SU-DHL-6 (cell line): ENCODE data around the gene TPP1.

ENCODE experiments used
- H2AFZ ChIP-seq: fragments of 200-600 bp; sonication (generic); 2 replicates; pipeline ENCODE4 v1.6.1; 2014; ENCODE audit warnings: low read depth, mild to moderate bottlenecking, moderate library complexity, mixed read lengths, antibody characterized with exemption, low read length; ENCODE audit not compliant: severe bottlenecking
- H3F3A ChIP-seq: fragments of 200-600 bp; shearing (Covaris generic); 2 replicates; pipeline ENCODE4 v1.6.0; 2016; ENCODE audit warnings: antibody characterized with exemption, mild to moderate bottlenecking; ENCODE audit not compliant: insufficient read depth
- H3K27ac ChIP-seq: fragments of 200-600 bp; sonication (generic); 2 replicates; pipeline ENCODE4 v1.5.1; 2016; ENCODE audit warnings: low read depth, mild to moderate bottlenecking, low read length, moderate library complexity, mixed read lengths
- H3K27me3 ChIP-seq: fragments of 200-600 bp; sonication (generic), shearing (Covaris generic); 2 replicates; pipeline ENCODE4 v1.6.0; 2014; ENCODE audit warnings: mild to moderate bottlenecking, low read length
- H3K36me3 ChIP-seq: fragments of 200-600 bp; sonication (generic); 2 replicates; pipeline ENCODE4 v1.6.1; 2014; ENCODE audit warnings: mild to moderate bottlenecking, low read length, mixed read lengths
- H3K4me2 ChIP-seq: fragments of 300-600, 200-600 bp; shearing (Covaris generic), sonication (generic); 2 replicates; pipeline ENCODE4 v1.6.0; 2014; ENCODE audit warnings: low read length, low read depth, mild to moderate bottlenecking; ENCODE audit not compliant: poor library complexity, severe bottlenecking
- H3K4me3 ChIP-seq: fragments of 200-600 bp; sonication (generic); 2 replicates; pipeline ENCODE4 v1.5.1; 2014; ENCODE audit warnings: antibody characterized with exemption, low read length, mild to moderate bottlenecking, mixed read lengths; ENCODE audit not compliant: insufficient read depth, poor library complexity, severe bottlenecking
- H3K79me2 ChIP-seq: fragments of 200-600 bp; sonication (generic); 2 replicates; pipeline ENCODE4 v1.6.1; 2014; ENCODE audit warnings: mild to moderate bottlenecking, low read length, moderate library complexity; ENCODE audit not compliant: insufficient read depth
- H3K9ac ChIP-seq: fragments of 200-600 bp; sonication (generic); 2 replicates; pipeline ENCODE4 v1.7.0; 2014; ENCODE audit warnings: mild to moderate bottlenecking, low read length
- H3K9me2 ChIP-seq: fragments of 200-600 bp; sonication (generic); replicated peaks from 2 replicates; pipeline ENCODE4 v1.6.1; 2014; ENCODE audit warnings: low read length; ENCODE audit not compliant: insufficient read depth
- H3K9me3 ChIP-seq: fragments of 200-600 bp; sonication (generic); 2 replicates; pipeline ENCODE4 v1.6.1; 2014; ENCODE audit warnings: low read length, mixed read lengths; ENCODE audit not compliant: insufficient read depth
- H4K20me1 ChIP-seq: fragments of 200-600 bp; sonication (generic); 2 replicates; pipeline ENCODE4 v1.6.1; 2014; ENCODE audit warnings: low read depth, mild to moderate bottlenecking, antibody characterized with exemption, low read length, moderate library complexity, mixed read lengths
- CTCF ChIP-seq: fragments of 200-600 bp; sonication (generic); IDR thresholded peaks from one replicate; pipeline ENCODE4 v1.5.1; 2017; ENCODE audit warnings: antibody characterized with exemption, mild to moderate bottlenecking, low read length, moderate library complexity; ENCODE audit not compliant: insufficient read depth, poor library complexity, severe bottlenecking
- EZH2phosphoT487 ChIP-seq: fragments of 200-600 bp; sonication (generic), shearing (Covaris generic); conservative IDR thresholded peaks from 2 replicates; pipeline ENCODE4 v1.6.1; 2018; ENCODE audit warnings: mild to moderate bottlenecking, antibody characterized with exemption, low read length, moderate library complexity, mixed read lengths

TPP1 gene

GRCh38 chr11:6622261-6623171, 3.3 kb upstream of the TPP1 start:
- Histone ChIP-seq H3K9me2 (no peaks in the 10 kb centered on the region), H4K20me1 (no peaks in the 10 kb centered on the region), H3K79me2 (peaks cover 9% of the 10 kb centered on the region; the same call in 1 of the 2 replicates), H3K27me3 (no peaks in the 10 kb centered on the region), H3K9me3 (no peaks in the 10 kb centered on the region), H3K27ac (no peak overlapping the region), H3K4me2 (no peak overlapping the region), H3K36me3 (no peaks in the 10 kb centered on the region), H3K4me3 (no peak overlapping the region), H2AFZ (no peak overlapping the region), H3F3A (no peaks in the 10 kb centered on the region), H3K9ac (no peak overlapping the region)
- TF ChIP-seq EZH2phosphoT487: no peak
- no peak for TF ChIP-seq CTCF

GRCh38 chr11:6621711-6622211, 2.5 kb upstream of the TPP1 start:
- Histone ChIP-seq H3K4me2 (no peak overlapping the region), H3K9me2 (no peaks in the 10 kb centered on the region), H3F3A (no peaks in the 10 kb centered on the region), H3K27me3 (no peaks in the 10 kb centered on the region), H3K79me2 (peaks cover 9% of the 10 kb centered on the region; the same call in 1 of the 2 replicates), H3K27ac (no peak overlapping the region), H3K9me3 (no peaks in the 10 kb centered on the region), H3K9ac (no peak overlapping the region), H2AFZ (no peak overlapping the region), H4K20me1 (no peaks in the 10 kb centered on the region), H3K4me3 (no peak overlapping the region), H3K36me3 (no peaks in the 10 kb centered on the region)
- TF ChIP-seq CTCF (no peak), EZH2phosphoT487 (no peak)

GRCh38 chr11:6620636-6621035, 1.4 kb upstream of the TPP1 start:
- Histone ChIP-seq H3F3A (no peaks in the 10 kb centered on the region), H3K4me2 (no peak overlapping the region), H3K9ac (no peak overlapping the region), H3K9me2 (no peaks in the 10 kb centered on the region), H4K20me1 (no peaks in the 10 kb centered on the region), H2AFZ (no peak overlapping the region), H3K27me3 (no peaks in the 10 kb centered on the region), H3K79me2 (peaks cover 9% of the 10 kb centered on the region; the same call in 1 of the 2 replicates), H3K36me3 (no peaks in the 10 kb centered on the region), H3K9me3 (no peaks in the 10 kb centered on the region), H3K27ac (no peak overlapping the region), H3K4me3 (no peak overlapping the region)
- no peak for TF ChIP-seq CTCF
- TF ChIP-seq EZH2phosphoT487: no peak
